ENCODE measurements around the gene LMCD1. TPM values are rescaled to one million over a fixed set of nuclear protein-coding genes. Genes with fewer than 3 reads are reported as not detected.

LMCD1 gene
- polyA plus RNA-seq, 3 donors, result 0.09 to 0.51 TPM; not detected in 1

DNA sequence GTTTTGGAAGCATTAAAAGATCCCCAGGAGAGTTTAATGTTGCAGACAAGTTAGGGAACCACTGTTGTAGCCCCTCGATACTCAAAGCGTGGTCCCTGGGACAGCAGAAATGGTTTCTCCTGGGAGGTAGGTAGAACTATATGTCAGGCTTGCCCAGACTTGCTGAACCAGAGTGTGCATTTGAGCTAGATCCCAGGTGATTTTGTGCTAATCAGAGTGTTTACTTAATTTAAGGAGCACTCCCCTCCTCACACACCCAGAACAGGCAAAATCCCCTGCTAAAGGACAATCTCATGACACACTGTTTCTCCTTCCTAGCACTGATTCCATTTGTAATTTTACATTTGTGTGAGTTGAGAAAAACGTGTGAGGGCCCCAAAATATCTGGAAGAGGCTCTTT, 24.3 kb downstream of the LMCD1 start:
- WGBS (ENCODE audit: insufficient coverage), result 100% methylated on average over 2 of the region's 3 CpGs

DNA sequence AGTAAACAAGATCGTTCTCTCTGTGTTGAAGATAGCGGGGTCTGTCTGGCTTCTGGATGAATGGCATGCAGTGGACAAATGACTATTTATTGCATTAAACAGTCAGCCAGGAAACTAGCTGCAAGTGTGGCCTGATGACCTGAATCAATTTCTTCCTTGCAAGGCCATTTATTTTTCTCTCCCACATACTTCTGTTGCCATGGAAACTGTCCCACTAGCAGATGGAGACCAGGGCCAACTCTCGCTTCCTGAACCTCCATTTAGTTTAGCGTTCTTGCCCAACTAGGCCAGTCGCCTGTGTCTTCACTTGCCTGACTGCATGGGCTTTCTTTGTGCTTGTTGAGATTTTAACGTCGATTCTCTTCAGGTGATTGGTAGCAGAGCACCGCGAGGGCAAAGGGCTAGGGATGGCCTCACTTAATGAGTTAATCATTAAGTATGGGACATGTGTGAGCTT, 27.6 kb downstream of the LMCD1 start:
- no peak overlapping the region for H3K4me2 ChIP-seq (replicated peaks; ENCODE audit: extremely low read depth, low read length, poor library complexity, severe bottlenecking)
- no peaks in the 10 kb centered on the region for H3K36me3 ChIP-seq (replicated peaks in 1 of 2; ENCODE audit: control insufficient read depth in 1 of 2, insufficient read depth in 2 of 2, low read length in 2 of 2)
- Mint-ChIP-seq H3K27me3 (ENCODE audit: low read depth in 3 of 3) (peaks cover 0 to 14% (median 3%) of the 10 kb centered on the region in 3 donors), H3K36me3 (no peaks in the 10 kb centered on the region), H3K9me3 (peaks cover 0 to 3% (median 0%) of the 10 kb centered on the region in 7 donors), H3K4me1 (peaks cover 9% of the 10 kb centered on the region), H3K4me3 (no peak overlapping the region), H3K27ac (peak overlapping the region in 3 of 7 donors; percentile 63 to 81 (median 72))
- H3K9ac ChIP-seq (ENCODE audit: insufficient read depth, low read length, poor library complexity, severe bottlenecking), result no peak overlapping the region
- no peak overlapping the region for H3K27ac ChIP-seq (ENCODE audit: low read depth in 1 of 2, low read length in 2 of 2)
- intact Hi-C loops (cut with micrococcal nuclease), result no loop called here
- no peaks in the 10 kb centered on the region for H3K9me3 ChIP-seq (replicated peaks in 1 of 2; ENCODE audit: control insufficient read depth in 1 of 2, insufficient read depth in 1 of 2, low read length in 2 of 2)
- H3K79me2 ChIP-seq (ENCODE audit: insufficient read depth, low read length), result no peaks in the 10 kb centered on the region
- WGBS (ENCODE audit: insufficient coverage), result 69% methylated on average over 6 of the region's 9 CpGs
- TF ChIP-seq, protein P1, sequence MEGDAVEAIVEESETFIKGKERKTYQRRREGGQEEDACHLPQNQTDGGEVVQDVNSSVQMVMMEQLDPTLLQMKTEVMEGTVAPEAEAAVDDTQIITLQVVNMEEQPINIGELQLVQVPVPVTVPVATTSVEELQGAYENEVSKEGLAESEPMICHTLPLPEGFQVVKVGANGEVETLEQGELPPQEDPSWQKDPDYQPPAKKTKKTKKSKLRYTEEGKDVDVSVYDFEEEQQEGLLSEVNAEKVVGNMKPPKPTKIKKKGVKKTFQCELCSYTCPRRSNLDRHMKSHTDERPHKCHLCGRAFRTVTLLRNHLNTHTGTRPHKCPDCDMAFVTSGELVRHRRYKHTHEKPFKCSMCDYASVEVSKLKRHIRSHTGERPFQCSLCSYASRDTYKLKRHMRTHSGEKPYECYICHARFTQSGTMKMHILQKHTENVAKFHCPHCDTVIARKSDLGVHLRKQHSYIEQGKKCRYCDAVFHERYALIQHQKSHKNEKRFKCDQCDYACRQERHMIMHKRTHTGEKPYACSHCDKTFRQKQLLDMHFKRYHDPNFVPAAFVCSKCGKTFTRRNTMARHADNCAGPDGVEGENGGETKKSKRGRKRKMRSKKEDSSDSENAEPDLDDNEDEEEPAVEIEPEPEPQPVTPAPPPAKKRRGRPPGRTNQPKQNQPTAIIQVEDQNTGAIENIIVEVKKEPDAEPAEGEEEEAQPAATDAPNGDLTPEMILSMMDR (IDR thresholded peaks at IDR 0.05), result no peak
- no peak overlapping the region for H2AFZ ChIP-seq (ENCODE audit: insufficient read depth, low read depth, low read length, poor library complexity, severe bottlenecking)
- H4K20me1 ChIP-seq (ENCODE audit: insufficient read depth, low read length), result no peaks in the 10 kb centered on the region
- no peak for DNase-seq
- H3K4me3 ChIP-seq (replicated peaks in 1 of 3; ENCODE audit: low read depth in 2 of 3, low read length in 3 of 3), result no peak overlapping the region
- H3K4me1 ChIP-seq (ENCODE audit: control insufficient read depth in 1 of 2, insufficient read depth in 2 of 2, low read length in 2 of 2), result peaks cover 12% of the 10 kb centered on the region in 2 donors
- no peaks in the 10 kb centered on the region for H3K27me3 ChIP-seq (ENCODE audit: control insufficient read depth in 2 of 2, insufficient read depth in 2 of 2, low read length in 2 of 2)

More for the DNA sequence above, 24.3 kb downstream of the LMCD1 start:
- intact Hi-C loops (cut with micrococcal nuclease), result no loop called here
- H3K4me3 Mint-ChIP-seq, result no peak overlapping the region
- no peaks in the 10 kb centered on the region for H4K20me1 ChIP-seq (ENCODE audit: insufficient read depth, low read length)
- peaks cover 14 to 15% of the 10 kb centered on the region in 2 donors for H3K4me1 ChIP-seq (ENCODE audit: control insufficient read depth in 1 of 2, insufficient read depth in 2 of 2, low read length in 2 of 2)
- no peak overlapping the region for H3K27ac ChIP-seq (ENCODE audit: low read depth in 1 of 2, low read length in 2 of 2)
- H2AFZ ChIP-seq (ENCODE audit: insufficient read depth, low read depth, low read length, poor library complexity, severe bottlenecking), result no peak overlapping the region
- H3K27ac Mint-ChIP-seq, result no peak overlapping the region
- H3K4me2 ChIP-seq (replicated peaks; ENCODE audit: extremely low read depth, low read length, poor library complexity, severe bottlenecking), result no peak overlapping the region
- H3K36me3 Mint-ChIP-seq, result no peaks in the 10 kb centered on the region
- no peak for DNase-seq
- peaks cover 11% of the 10 kb centered on the region for H3K4me1 Mint-ChIP-seq
- H3K9me3 Mint-ChIP-seq, result peaks cover 0 to 2% (median 0%) of the 10 kb centered on the region in 7 donors
- H3K27me3 ChIP-seq (ENCODE audit: control insufficient read depth in 2 of 2, insufficient read depth in 2 of 2, low read length in 2 of 2), result no peaks in the 10 kb centered on the region
- no peaks in the 10 kb centered on the region for H3K79me2 ChIP-seq (ENCODE audit: insufficient read depth, low read length)
- peaks cover 0 to 13% (median 3%) of the 10 kb centered on the region in 3 donors for H3K27me3 Mint-ChIP-seq (ENCODE audit: low read depth in 3 of 3)
- H3K36me3 ChIP-seq (replicated peaks in 1 of 2; ENCODE audit: control insufficient read depth in 1 of 2, insufficient read depth in 2 of 2, low read length in 2 of 2), result no peaks in the 10 kb centered on the region
- H3K9ac ChIP-seq (ENCODE audit: insufficient read depth, low read length, poor library complexity, severe bottlenecking), result no peak overlapping the region
- no peaks in the 10 kb centered on the region for H3K9me3 ChIP-seq (replicated peaks in 1 of 2; ENCODE audit: control insufficient read depth in 1 of 2, insufficient read depth in 1 of 2, low read length in 2 of 2)
- TF ChIP-seq, protein P1 (IDR thresholded peaks at IDR 0.05), result no peak
- no peak overlapping the region for H3K4me3 ChIP-seq (replicated peaks in 1 of 3; ENCODE audit: low read depth in 2 of 3, low read length in 3 of 3)

All from CD14-positive monocyte (primary cell).